CD4-positive, alpha-beta T cell (primary cell): Measurements from ENCODE around the gene CD96. TPM values are rescaled to one million over a fixed set of nuclear protein-coding genes. Genes with fewer than 3 reads are reported as not detected.

ENCODE experiments used
- ATAC-seq: fragments of 200-7000 bp; cut with Tn5 transposase; one replicate; pipeline ENCODE4 v1.10.0; 2022; ENCODE audit warnings: mild to moderate bottlenecking; ENCODE audit not compliant: poor library complexity
- CTCF ChIA-PET: fragments of 350-600 bp; sonication (Branson Sonifier 250); formaldehyde crosslinking; loops from one replicate; lab custom pipeline; 2021; ENCODE audit warnings: antibody characterized with exemption, inconsistent platforms; lab: Charles Lee
- POLR2A ChIA-PET: fragments of 350-600 bp; sonication (Branson Sonifier 250); formaldehyde crosslinking; loops from one replicate; lab custom pipeline; 2021; ENCODE audit warnings: antibody characterized with exemption, inconsistent platforms; lab: Charles Lee
- DNase-seq, 14 experiments: peaks; one replicate each; pipeline ENCODE4 v3.0.0-alpha.2; 2013 to 2020; ENCODE audit warnings: mixed read lengths in 2 of 14
- H3K27ac ChIP-seq, 2 donors: one replicate each; pipeline versions ENCODE4 v1.5.1 to v1.7.0; 2013; ENCODE audit warnings: low read length in 2 of 2, low read depth in 1 of 2, mild to moderate bottlenecking in 1 of 2
- H3K27me3 ChIP-seq, 2 experiments: 1 replicate in 1 of 2; 2 replicates in 1 of 2; pipeline versions ENCODE4 v1.6.1 to v1.7.0; 2013; ENCODE audit warnings: low read length in 2 of 2, control low read depth in 1 of 2, mild to moderate bottlenecking in 1 of 2, moderate library complexity in 1 of 2; ENCODE audit not compliant: insufficient read depth in 2 of 2, control insufficient read depth in 1 of 2
- H3K36me3 ChIP-seq: one replicate; pipeline ENCODE4 v1.6.1; 2013; ENCODE audit warnings: low read length, control low read depth; ENCODE audit not compliant: insufficient read depth
- H3K4me1 ChIP-seq: one replicate; pipeline ENCODE4 v1.6.1; 2013; ENCODE audit warnings: low read length, control low read depth; ENCODE audit not compliant: insufficient read depth
- H3K4me3 ChIP-seq: one replicate; pipeline ENCODE4 v1.5.1; 2013; ENCODE audit warnings: mild to moderate bottlenecking, low read length, moderate library complexity
- H3K9me3 ChIP-seq, 2 experiments: 1 replicate in 1 of 2; 2 replicates in 1 of 2; pipeline versions ENCODE4 v1.6.1 to v1.7.0; 2013; ENCODE audit warnings: low read length in 2 of 2, mild to moderate bottlenecking in 2 of 2, control low read depth in 1 of 2, moderate library complexity in 1 of 2; ENCODE audit not compliant: control insufficient read depth in 1 of 2, insufficient read depth in 1 of 2
- H3K27ac Mint-ChIP-seq: one replicate; pipeline ENCODE4 v1.8.0; 2020; ENCODE audit warnings: mixed read lengths
- H3K27me3 Mint-ChIP-seq: one replicate; pipeline ENCODE4 v1.8.0; 2021; ENCODE audit warnings: mixed read lengths
- H3K36me3 Mint-ChIP-seq: one replicate; pipeline ENCODE4 v1.8.0; 2021; ENCODE audit warnings: low read depth, mixed read lengths
- H3K4me1 Mint-ChIP-seq: one replicate; pipeline ENCODE4 v1.8.0; 2021; ENCODE audit warnings: low read depth, mixed read lengths
- H3K4me3 Mint-ChIP-seq: one replicate; pipeline ENCODE4 v1.8.0; 2020; ENCODE audit warnings: mild to moderate bottlenecking, mixed read lengths
- H3K9me3 Mint-ChIP-seq: one replicate; pipeline ENCODE4 v1.8.0; 2020; ENCODE audit warnings: mixed read lengths
- CTCF ChIP-seq: fragments of 200-600 bp; IDR thresholded peaks from one replicate; pipeline ENCODE4 v1.8.0; 2022; ENCODE audit warnings: antibody characterized with exemption, mild to moderate bottlenecking
- intact Hi-C, 2 experiments: fragments of 100-400 bp; cut with DNase I in 1 of 2; cut with micrococcal nuclease in 1 of 2; formaldehyde crosslinking; loops; one replicate each; pipeline versions ENCODE4 v1.15.1 to v1.9.0; 2023 to 2025; cut with DNase I, micrococcal nuclease
- total RNA-seq, 174 experiments: library from RNA in 2 of 174; stranded (reverse) in 2 of 174; gene quantifications; one replicate each; pipeline ENCODE4 v1.2.3 and lab custom pipeline; 2021 to 2026

The CD96 gene
- total RNA-seq, 2 experiments from 2014 or later = 194 to 205 TPM

DNA sequence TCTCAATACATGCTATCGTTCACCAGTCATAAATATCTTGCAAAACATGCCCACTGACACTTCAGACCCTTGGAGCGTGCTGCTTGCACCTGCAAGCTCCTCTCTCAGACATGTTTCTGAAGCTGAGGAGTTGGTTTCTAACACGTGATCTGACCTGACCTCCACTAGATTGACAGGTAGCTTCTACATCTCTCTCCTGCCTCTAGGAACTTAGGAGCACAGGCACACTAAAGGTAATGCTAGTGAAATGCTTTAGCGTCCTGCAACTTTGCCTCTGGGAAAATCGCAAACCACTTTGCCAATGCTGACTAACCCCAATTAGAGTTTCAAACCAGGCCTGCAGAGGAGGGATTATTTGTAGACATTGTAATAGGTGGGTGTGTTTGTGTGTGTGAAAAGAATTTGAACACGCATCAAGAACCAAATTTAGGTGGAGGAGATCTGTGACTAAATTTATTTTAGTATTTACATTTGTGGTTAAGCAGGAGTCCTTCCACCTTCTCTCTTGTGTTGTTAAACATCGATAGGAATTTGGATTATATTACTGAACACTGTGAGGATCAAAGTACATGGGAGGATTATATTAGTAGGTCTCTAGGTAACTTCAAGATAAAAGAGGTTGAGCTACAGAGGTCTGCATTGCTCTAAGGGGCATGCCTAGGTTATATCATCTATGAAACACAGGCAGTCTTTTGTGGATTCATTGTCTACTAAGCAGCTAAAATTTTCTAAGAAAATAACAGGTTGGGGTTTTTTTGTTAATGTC, 139.8 kb downstream of the CD96 start:
- no peaks in the 10 kb centered on the region for H3K36me3 ChIP-seq
- no peak overlapping the region for H3K27ac ChIP-seq
- no peak overlapping the region for H3K4me3 Mint-ChIP-seq
- no peaks in the 10 kb centered on the region for H3K36me3 Mint-ChIP-seq
- no peak overlapping the region for H3K27ac Mint-ChIP-seq
- ChIA-PET CTCF (interaction anchor here (2.3 kb wide), 1 partner anchor 13 kb away, joined by 5 read pairs; no protein-coding TSS in a partner anchor), POLR2A (no interaction called here)
- ATAC-seq (no peak), DNase-seq (no peak)
- no peaks in the 10 kb centered on the region for H3K27me3 Mint-ChIP-seq
- intact Hi-C loops = no loop called here
- no peak for TF ChIP-seq CTCF
- no peaks in the 10 kb centered on the region for H3K27me3 ChIP-seq
- H3K9me3 ChIP-seq = no peaks in the 10 kb centered on the region
- peaks cover 10% of the 10 kb centered on the region for H3K4me1 ChIP-seq
- no peak overlapping the region for H3K4me3 ChIP-seq
- H3K4me1 Mint-ChIP-seq = peaks cover 59% of the 10 kb centered on the region
- H3K9me3 Mint-ChIP-seq = no peaks in the 10 kb centered on the region

DNA sequence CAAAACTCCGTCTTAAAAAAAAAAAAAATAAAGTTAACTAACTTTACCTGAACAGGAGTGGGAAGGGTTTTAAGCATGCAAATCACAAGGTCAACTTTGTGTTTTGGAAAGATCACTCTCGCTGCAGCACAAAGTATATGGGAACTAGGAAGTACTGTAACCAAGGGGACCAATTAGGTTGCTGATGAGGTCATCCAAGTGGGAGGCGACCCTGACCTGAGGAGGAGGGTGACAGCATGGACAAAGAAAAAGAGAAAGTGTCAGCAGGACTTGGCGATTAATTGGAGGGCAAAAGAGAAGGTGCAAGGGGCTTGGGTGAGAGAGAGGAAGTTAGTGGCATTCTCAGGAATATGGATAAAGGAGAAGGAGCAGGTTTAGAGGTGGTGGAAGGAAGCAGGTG, 142.6 kb downstream of the CD96 start:
- no peaks in the 10 kb centered on the region for H3K9me3 Mint-ChIP-seq
- CTCF ChIA-PET = no interaction called here
- no peaks in the 10 kb centered on the region for H3K36me3 Mint-ChIP-seq
- Histone ChIP-seq H3K4me3 (no peak overlapping the region), H3K4me1 (no peaks in the 10 kb centered on the region), H3K36me3 (no peaks in the 10 kb centered on the region), H3K9me3 (no peaks in the 10 kb centered on the region), H3K27me3 (no peaks in the 10 kb centered on the region), H3K27ac (no peak overlapping the region)
- no peak for TF ChIP-seq CTCF
- no peak for ATAC-seq
- intact Hi-C loops = loop anchor here in 1 of 2 experiments (2.0 kb wide), 1 partner anchor 14 kb away; no protein-coding TSS in a partner anchor
- H3K27me3 Mint-ChIP-seq = no peaks in the 10 kb centered on the region
- H3K27ac Mint-ChIP-seq = no peak overlapping the region
- no peak overlapping the region for H3K4me3 Mint-ChIP-seq
- POLR2A ChIA-PET = interaction anchor here (1.1 kb wide), 1 partner anchor 12 kb away, joined by 5 read pairs; no protein-coding TSS in a partner anchor
- peaks cover 49% of the 10 kb centered on the region for H3K4me1 Mint-ChIP-seq
- DNase-seq = no peak

DNA sequence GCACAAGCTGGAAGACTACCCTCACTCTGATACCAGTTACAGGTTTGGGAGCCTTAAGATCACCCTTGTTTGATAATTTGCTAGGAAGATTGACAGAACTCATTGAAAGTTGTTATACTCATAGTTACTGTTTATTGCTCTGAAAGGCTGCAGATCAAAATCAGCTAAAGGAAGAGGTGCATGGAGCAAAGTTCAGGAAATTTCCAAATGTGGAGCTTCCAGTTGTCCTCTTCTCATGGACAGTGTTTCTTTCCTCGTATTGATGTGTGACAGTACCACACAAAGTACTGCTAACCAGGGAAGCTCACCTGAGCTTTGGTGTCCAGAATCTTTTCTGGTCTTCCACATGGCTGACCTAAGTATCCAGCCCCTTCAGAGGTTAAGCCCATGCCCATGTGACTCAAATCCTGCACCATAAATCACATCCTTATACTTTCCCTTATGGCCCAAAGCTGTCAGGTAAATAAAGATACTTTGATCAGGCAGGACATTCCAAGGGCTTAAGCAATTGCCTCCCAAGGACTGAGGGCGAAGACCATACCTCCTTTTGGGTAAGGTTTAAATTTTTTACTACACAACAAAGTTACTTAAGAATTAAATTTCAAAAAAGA, 146.3 kb downstream of the CD96 start:
- no peaks in the 10 kb centered on the region for H3K4me1 ChIP-seq
- CTCF ChIA-PET = interaction anchor here (1.0 to 1.9 kb wide), 3 partner anchors 19 to 110 kb away, joined by 3 to 7 read pairs (median 3); no protein-coding TSS in a partner anchor
- Mint-ChIP-seq H3K27ac (no peak overlapping the region), H3K36me3 (no peaks in the 10 kb centered on the region), H3K9me3 (no peaks in the 10 kb centered on the region), H3K27me3 (no peaks in the 10 kb centered on the region), H3K4me3 (no peak overlapping the region), H3K4me1 (peaks cover 48% of the 10 kb centered on the region)
- no peaks in the 10 kb centered on the region for H3K36me3 ChIP-seq
- no peak overlapping the region for H3K4me3 ChIP-seq
- POLR2A ChIA-PET = interaction anchor here (1.4 to 1.9 kb wide), 2 partner anchors 16 to 20 kb away, joined by 3 to 4 read pairs; no protein-coding TSS in a partner anchor
- ATAC-seq = no peak
- TF ChIP-seq CTCF = no peak
- intact Hi-C loops = no loop called here
- H3K27ac ChIP-seq = no peak overlapping the region
- H3K9me3 ChIP-seq = no peaks in the 10 kb centered on the region
- DNase-seq = no peak
- no peaks in the 10 kb centered on the region for H3K27me3 ChIP-seq
